ENCODE data around the gene CGAS. TPM values are rescaled to one million over a fixed set of nuclear protein-coding genes. Genes with fewer than 3 reads are reported as not detected.
"Not testable (repeated sequence)": the region's sequence is repeated elsewhere in the genome, so short reads cannot be mapped to it uniquely, and the experiment has no call there.

CGAS gene
- total and polyA plus RNA-seq, 4 donors, result 2.1 to 14.0 (median 7.7) TPM

DNA sequence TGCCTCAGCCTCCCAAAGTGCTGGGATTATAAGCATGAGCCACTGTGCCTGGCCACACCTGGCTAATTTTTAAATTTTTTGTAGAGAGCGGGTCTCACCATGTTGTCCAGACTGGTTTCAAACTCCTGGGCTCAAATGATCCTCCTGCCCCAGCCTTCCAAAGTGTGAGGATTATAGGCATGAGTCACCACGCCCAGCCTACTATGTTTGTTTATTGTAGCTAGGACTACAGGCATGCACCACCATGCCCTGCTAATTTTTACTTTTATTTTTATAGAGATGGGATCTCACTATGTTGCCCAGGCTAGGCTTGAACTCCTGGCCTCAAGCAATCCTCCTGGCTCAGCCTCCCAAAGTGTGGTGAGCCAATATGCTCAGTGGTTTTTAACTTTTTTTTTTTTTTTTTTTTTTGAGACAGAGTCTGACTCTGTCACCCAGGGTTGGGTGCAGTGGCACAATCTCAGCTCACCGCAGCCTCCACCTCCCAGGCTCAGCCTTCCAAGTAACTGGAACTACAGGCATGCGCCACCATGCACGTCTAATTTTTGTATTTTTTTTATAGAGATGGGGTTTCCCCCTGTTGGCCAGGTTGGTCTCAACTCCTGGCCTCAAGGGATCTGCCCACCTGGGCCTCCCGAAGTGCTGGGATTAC lies 69.5 kb downstream of the CGAS start:
- 91 to 95% methylated on average over 6 of the region's 6 CpGs for WGBS, 2 donors
- H3K36me3 ChIP-seq (ENCODE audit: control insufficient read depth in 4 of 4, insufficient read depth in 4 of 4, low read length in 4 of 4), result no peaks in the 10 kb centered on the region
- ATAC-seq (ENCODE audit: insufficient read depth, low FRiP score) (no peak), DNase-seq (no peak)
- TF ChIP-seq, protein P1, sequence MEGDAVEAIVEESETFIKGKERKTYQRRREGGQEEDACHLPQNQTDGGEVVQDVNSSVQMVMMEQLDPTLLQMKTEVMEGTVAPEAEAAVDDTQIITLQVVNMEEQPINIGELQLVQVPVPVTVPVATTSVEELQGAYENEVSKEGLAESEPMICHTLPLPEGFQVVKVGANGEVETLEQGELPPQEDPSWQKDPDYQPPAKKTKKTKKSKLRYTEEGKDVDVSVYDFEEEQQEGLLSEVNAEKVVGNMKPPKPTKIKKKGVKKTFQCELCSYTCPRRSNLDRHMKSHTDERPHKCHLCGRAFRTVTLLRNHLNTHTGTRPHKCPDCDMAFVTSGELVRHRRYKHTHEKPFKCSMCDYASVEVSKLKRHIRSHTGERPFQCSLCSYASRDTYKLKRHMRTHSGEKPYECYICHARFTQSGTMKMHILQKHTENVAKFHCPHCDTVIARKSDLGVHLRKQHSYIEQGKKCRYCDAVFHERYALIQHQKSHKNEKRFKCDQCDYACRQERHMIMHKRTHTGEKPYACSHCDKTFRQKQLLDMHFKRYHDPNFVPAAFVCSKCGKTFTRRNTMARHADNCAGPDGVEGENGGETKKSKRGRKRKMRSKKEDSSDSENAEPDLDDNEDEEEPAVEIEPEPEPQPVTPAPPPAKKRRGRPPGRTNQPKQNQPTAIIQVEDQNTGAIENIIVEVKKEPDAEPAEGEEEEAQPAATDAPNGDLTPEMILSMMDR (IDR thresholded peaks at IDR 0.05; ENCODE audit: control extremely low read depth, extremely low read depth), result no peak
- H3K4me3 ChIP-seq, result no peak overlapping the region
- H3K9me3 ChIP-seq (ENCODE audit: control insufficient read depth in 4 of 4, insufficient read depth in 3 of 4, low read length in 3 of 4), result no peaks in the 10 kb centered on the region
- no peak overlapping the region for H3K9ac ChIP-seq (ENCODE audit: insufficient read depth in 1 of 2, low read length in 2 of 2)
- no peaks in the 10 kb centered on the region for H3K27me3 ChIP-seq (ENCODE audit: control insufficient read depth in 3 of 3, insufficient read depth in 3 of 3, low read length in 2 of 3)
- H3K4me1 ChIP-seq (ENCODE audit: control insufficient read depth in 5 of 5, insufficient read depth in 5 of 5, low read length in 5 of 5), result no peaks in the 10 kb centered on the region
- no peak overlapping the region for H3K27ac ChIP-seq (ENCODE audit: low read depth in 1 of 2, low read length in 1 of 2)

DNA sequence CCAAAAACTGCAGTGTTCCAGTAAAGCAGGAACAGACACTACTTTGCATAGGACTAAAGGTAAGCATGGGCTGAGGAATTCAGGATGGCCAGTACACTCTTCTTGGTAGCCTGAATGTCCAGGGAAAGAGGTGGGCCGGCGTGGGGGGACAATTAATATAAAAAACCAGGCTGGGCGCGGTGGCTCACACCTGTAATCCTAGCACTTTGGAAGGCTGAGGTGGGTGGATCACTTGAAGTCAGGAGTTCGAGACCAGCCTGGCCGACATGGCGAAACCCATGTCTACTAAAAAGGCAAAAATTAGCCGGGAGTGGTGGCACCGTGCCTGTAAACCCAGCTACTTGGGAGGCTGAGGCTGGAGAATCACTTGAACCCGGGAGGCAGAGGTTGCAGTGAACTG lies 70.6 kb downstream of the CGAS start:
- not testable (repeated sequence) for H3K4me1 ChIP-seq (ENCODE audit: control insufficient read depth in 5 of 5, insufficient read depth in 5 of 5, low read length in 5 of 5); H3K9ac ChIP-seq (ENCODE audit: insufficient read depth in 1 of 2, low read length in 2 of 2); H3K27me3 ChIP-seq (ENCODE audit: control insufficient read depth in 3 of 3, insufficient read depth in 3 of 3, low read length in 2 of 3); DNase-seq; H3K4me3 ChIP-seq; ATAC-seq (ENCODE audit: insufficient read depth, low FRiP score); H3K9me3 ChIP-seq (ENCODE audit: control insufficient read depth in 4 of 4, insufficient read depth in 3 of 4, low read length in 3 of 4); H3K36me3 ChIP-seq (ENCODE audit: control insufficient read depth in 4 of 4, insufficient read depth in 4 of 4, low read length in 4 of 4); H3K27ac ChIP-seq (ENCODE audit: low read depth in 1 of 2, low read length in 1 of 2)
- WGBS, 2 donors, result 96 to 97% methylated on average over 10 of the region's 10 CpGs

- H3K4me3 ChIP-seq, result no peak overlapping the region
- no peak for ATAC-seq (ENCODE audit: insufficient read depth, low FRiP score)
Measured at GRCh38 chr6:73377225-73377624, 74.9 kb downstream of the CGAS start.

GRCh38 chr6:73375216-73375615 lies 76.9 kb downstream of the CGAS start:
- DNase-seq (no peak), ATAC-seq (ENCODE audit: insufficient read depth, low FRiP score) (no peak)
- TF ChIP-seq, protein P1 (IDR thresholded peaks at IDR 0.05; ENCODE audit: control extremely low read depth, extremely low read depth), result no peak
- Histone ChIP-seq H3K27me3 (ENCODE audit: control insufficient read depth in 3 of 3, insufficient read depth in 3 of 3, low read length in 2 of 3) (no peaks in the 10 kb centered on the region), H3K4me1 (ENCODE audit: control insufficient read depth in 5 of 5, insufficient read depth in 5 of 5, low read length in 5 of 5) (no peaks in the 10 kb centered on the region), H3K4me3 (no peak overlapping the region), H3K36me3 (ENCODE audit: control insufficient read depth in 4 of 4, insufficient read depth in 4 of 4, low read length in 4 of 4) (no peaks in the 10 kb centered on the region), H3K9me3 (ENCODE audit: control insufficient read depth in 4 of 4, insufficient read depth in 3 of 4, low read length in 3 of 4) (peaks cover 0 to 14% (median 5%) of the 10 kb centered on the region in 4 donors), H3K27ac (ENCODE audit: low read depth in 1 of 2, low read length in 1 of 2) (no peak overlapping the region), H3K9ac (ENCODE audit: insufficient read depth in 1 of 2, low read length in 2 of 2) (no peak overlapping the region)
- 81 to 93% methylated on average over 1 of the region's 1 CpG for WGBS, 2 donors

More at GRCh38 chr6:73377225-73377624, 74.9 kb downstream of the CGAS start:
- TF ChIP-seq, protein P1 (IDR thresholded peaks at IDR 0.05; ENCODE audit: control extremely low read depth, extremely low read depth), result no peak
- no peak for DNase-seq
- H3K9ac ChIP-seq (ENCODE audit: insufficient read depth in 1 of 2, low read length in 2 of 2), result no peak overlapping the region
- no peaks in the 10 kb centered on the region for H3K4me1 ChIP-seq (ENCODE audit: control insufficient read depth in 5 of 5, insufficient read depth in 5 of 5, low read length in 5 of 5)
- no peaks in the 10 kb centered on the region for H3K27me3 ChIP-seq (ENCODE audit: control insufficient read depth in 3 of 3, insufficient read depth in 3 of 3, low read length in 2 of 3)
- H3K36me3 ChIP-seq (ENCODE audit: control insufficient read depth in 4 of 4, insufficient read depth in 4 of 4, low read length in 4 of 4), result no peaks in the 10 kb centered on the region
- peaks cover 0 to 5% (median 1%) of the 10 kb centered on the region in 4 donors for H3K9me3 ChIP-seq (ENCODE audit: control insufficient read depth in 4 of 4, insufficient read depth in 3 of 4, low read length in 3 of 4)
- 62 to 69% methylated on average over 3 of the region's 3 CpGs for WGBS, 2 donors
- no peak overlapping the region for H3K27ac ChIP-seq (ENCODE audit: low read depth in 1 of 2, low read length in 1 of 2)

Small RNA genes lying within 50 kb of the gene (small RNA-seq; reads per million reads assigned to genes)
- gene RN7SL827P (ENCODE audit: low replicate concordance), result not detected
- not detected for gene RNU6-975P (ENCODE audit: low replicate concordance)

Other genes starting within 250 kb of the CGAS start
- gene KHDC1L, start 226.8 kb downstream of the CGAS start, total RNA-seq, result not detected
- under 1 TPM in 1 of 2 donors, not detected in 1; 0.31 TPM for gene KHDC1L, start 226.8 kb downstream of the CGAS start, polyA plus RNA-seq
- gene KHDC1, start 189.1 kb downstream of the CGAS start, total RNA-seq, result 1 to 10 TPM; 3.0 to 3.5 TPM
- gene KHDC1, start 189.1 kb downstream of the CGAS start, polyA plus RNA-seq, result 1 to 10 TPM; 1.3 to 1.9 TPM
- gene DPPA5, start 98.0 kb downstream of the CGAS start, total RNA-seq, result not detected
- not detected for gene DPPA5, start 98.0 kb downstream of the CGAS start, polyA plus RNA-seq
- not detected for gene KHDC3L, start 89.6 kb downstream of the CGAS start, total RNA-seq
- not detected for gene KHDC3L, start 89.6 kb downstream of the CGAS start, polyA plus RNA-seq
- gene OOEP, start 82.4 kb downstream of the CGAS start, total RNA-seq, result under 1 TPM in 1 of 2 donors, not detected in 1; 0.98 TPM
- under 1 TPM; 0.16 to 0.37 TPM for gene OOEP, start 82.4 kb downstream of the CGAS start, polyA plus RNA-seq
- gene DDX43, start 57.5 kb downstream of the CGAS start, total RNA-seq, result 1 to 10 TPM in 1 of 2 donors, under 1 TPM in 1; 0.14 to 3.0 TPM
- 1 to 10 TPM in 1 of 2 donors, under 1 TPM in 1; 0.81 to 1.0 TPM for gene DDX43, start 57.5 kb downstream of the CGAS start, polyA plus RNA-seq
- gene MTO1, start 9.4 kb upstream of the CGAS start, total RNA-seq, result 10 to 100 TPM; 16.5 to 23.6 TPM
- gene MTO1, start 9.4 kb upstream of the CGAS start, polyA plus RNA-seq, result 10 to 100 TPM; 11.1 to 12.5 TPM
- gene EEF1A1, start 68.7 kb upstream of the CGAS start, total RNA-seq, result over 10,000 TPM in 1 of 2 donors, 1,000 to 10,000 TPM in 1; 7,767 to 13,654 TPM
- 1,000 to 10,000 TPM; 8,131 to 8,262 TPM for gene EEF1A1, start 68.7 kb upstream of the CGAS start, polyA plus RNA-seq
- gene SLC17A5, start 201.7 kb upstream of the CGAS start, total RNA-seq, result 10 to 100 TPM; 19.2 to 19.9 TPM
- gene SLC17A5, start 201.7 kb upstream of the CGAS start, polyA plus RNA-seq, result 10 to 100 TPM in 1 of 2 donors, 1 to 10 TPM in 1; 5.5 to 17.0 TPM
- 10 to 100 TPM; 21.2 to 48.5 TPM for gene CD109, start 243.9 kb upstream of the CGAS start, total RNA-seq
- gene CD109, start 243.9 kb upstream of the CGAS start, polyA plus RNA-seq, result 1 to 10 TPM; 2.1 to 2.3 TPM

Measured in lung (tissue), 13 donors.